Panc1 (cell line): ENCODE results near the gene NACC1. TPM values are rescaled to one million over a fixed set of nuclear protein-coding genes. Genes with fewer than 3 reads are reported as not detected.

Experiments
- ATAC-seq: fragments of 200-7000 bp; cut with Tn5 transposase; 2 replicates; pipeline ENCODE4 v1.9.1; 2020; ENCODE audit warnings: mild to moderate bottlenecking, moderate library complexity
- BruUV-seq: library from RNA; stranded (reverse); fragments of 400-500 nt; replicated peaks from 2 replicates; lab custom pipeline; 2021; lab: Mats Ljungman, UMichigan
- CTCF ChIA-PET: fragments of 300-600 bp; sonication (Branson Sonifier 250); formaldehyde crosslinking; loops from one replicate; lab custom pipeline; 2022; ENCODE audit warnings: antibody characterized with exemption; lab: Charles Lee
- POLR2A ChIA-PET: fragments of 300-600 bp; sonication (Branson Sonifier 250); formaldehyde crosslinking; loops from one replicate; lab custom pipeline; 2022; ENCODE audit warnings: antibody characterized with exemption; lab: Charles Lee
- DNase-seq: peaks from one replicate; pipeline ENCODE4 v3.0.0-alpha.2; 2010; ENCODE audit warnings: low read depth, low spot score
- H3K27ac ChIP-seq: 2 replicates; pipeline ENCODE4 v1.5.1; 2011; ENCODE audit warnings: mild to moderate bottlenecking, low read length, inconsistent platforms
- H3K27me3 ChIP-seq: fragments of 200-500 bp; sonication (Bioruptor generic); 2 replicates; pipeline ENCODE4 v1.6.0; 2014; ENCODE audit warnings: low read length, inconsistent platforms; ENCODE audit not compliant: control insufficient read depth, insufficient read depth
- H3K36me3 ChIP-seq: fragments of 200-500 bp; sonication (Bioruptor generic); 2 replicates; pipeline ENCODE4 v1.5.1; 2014; ENCODE audit warnings: inconsistent platforms, mild to moderate bottlenecking, low read length, moderate library complexity; ENCODE audit not compliant: control insufficient read depth, insufficient read depth
- H3K4me1 ChIP-seq: 2 replicates; pipeline ENCODE4 v1.5.1; 2011; ENCODE audit warnings: inconsistent platforms, mild to moderate bottlenecking, low read length, moderate library complexity; ENCODE audit not compliant: control insufficient read depth, insufficient read depth
- H3K4me3 ChIP-seq, 2 experiments: 2 replicates each; pipeline ENCODE4 v1.5.1; 2011 to 2012; ENCODE audit warnings: low read depth in 2 of 2, low read length in 2 of 2, mild to moderate bottlenecking in 2 of 2, inconsistent platforms in 1 of 2, moderate library complexity in 1 of 2
- H3K9me3 ChIP-seq: fragments of 200-500 bp; sonication (Bioruptor generic); 2 replicates; pipeline ENCODE4 v1.5.1; 2014; ENCODE audit warnings: low read depth, mild to moderate bottlenecking, inconsistent platforms, low read length, moderate library complexity; ENCODE audit not compliant: control insufficient read depth, insufficient read depth
- POLR2AphosphoS5 ChIP-seq: IDR thresholded peaks from 2 replicates; pipeline ENCODE4 v1.6.1; 2012; ENCODE audit warnings: mild to moderate bottlenecking, low read depth, low read length, moderate library complexity
- SIN3A ChIP-seq: IDR thresholded peaks from 2 replicates; pipeline ENCODE4 v1.6.1; 2012; ENCODE audit warnings: low read depth, mild to moderate bottlenecking, low read length, moderate library complexity, borderline replicate concordance; ENCODE audit not compliant: insufficient read depth
- TCF7L2 ChIP-seq: IDR thresholded peaks from 2 replicates; pipeline ENCODE4 v1.6.1; 2011; ENCODE audit warnings: mild to moderate bottlenecking, low read depth, low read length, inconsistent platforms
- in situ Hi-C: cut with HindIII; loops from 2 replicates; pipeline ENCODE4 v1.10.0; 2016; ENCODE audit warnings: low sequenced_read_pairs, low pct_unique_long_range_greater_than_20kb
- intact Hi-C: fragments of 100-400 bp; cut with micrococcal nuclease; formaldehyde crosslinking; loops from one replicate; pipeline ENCODE4 v1.10.0; 2022; ENCODE audit not compliant: unreplicated experiment
- total RNA-seq: library from RNA; stranded (reverse); gene quantifications from one replicate; pipeline ENCODE4 v1.2.1, GENCODE V29; 2021; ENCODE audit not compliant: unreplicated experiment
- TF ChIP-seq, protein P1 (sequence below): fragments of 450-650 bp; IDR thresholded peaks from 2 replicates; pipeline ENCODE4 v1.5.1; 2017; ENCODE audit warnings: mild to moderate bottlenecking
- TF ChIP-seq, protein P2 (sequence below), 2 experiments: IDR thresholded peaks; 2 replicates each; pipeline ENCODE4 v1.6.1; 2011 to 2012; ENCODE audit warnings: low read depth in 2 of 2, control low read depth in 1 of 2, low read length in 1 of 2, mild to moderate bottlenecking in 1 of 2, moderate library complexity in 1 of 2; ENCODE audit not compliant: insufficient read depth in 1 of 2

Gene NACC1
- total RNA-seq, 1 experiment from 2014 or later = 129 TPM

DNA sequence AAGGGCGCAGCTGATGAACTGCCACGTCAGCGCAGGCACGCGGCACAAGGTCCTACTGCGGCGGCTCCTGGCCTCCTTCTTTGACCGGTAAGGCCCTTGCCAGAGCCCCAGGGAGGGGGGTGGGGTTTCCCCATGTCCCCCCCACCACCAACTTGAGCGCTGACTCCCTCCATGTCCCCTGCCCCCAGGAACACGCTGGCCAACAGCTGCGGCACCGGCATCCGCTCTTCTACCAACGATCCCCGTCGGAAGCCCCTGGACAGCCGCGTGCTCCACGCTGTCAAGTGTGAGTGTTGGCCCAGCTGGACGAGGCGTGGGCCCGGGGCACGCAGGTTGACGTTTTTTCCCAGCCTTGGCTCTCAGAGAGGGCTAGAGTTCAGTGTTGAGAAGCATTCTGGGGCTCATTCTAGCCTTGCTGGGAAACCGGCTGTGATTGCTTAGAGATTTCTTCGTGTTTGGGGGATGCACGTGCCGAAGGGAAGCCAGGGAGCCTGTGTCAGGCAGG is 19.3 kb downstream of the NACC1 start:
- no peak overlapping the region for H3K27ac ChIP-seq
- H3K4me1 ChIP-seq = no peaks in the 10 kb centered on the region
- no peaks in the 10 kb centered on the region for H3K27me3 ChIP-seq
- H3K36me3 ChIP-seq = no peaks in the 10 kb centered on the region; the same call in 1 of the 2 replicates
- ATAC-seq = no peak
- TF ChIP-seq TCF7L2 (no peak), POLR2AphosphoS5 (no peak), SIN3A (no peak)
- TF ChIP-seq, protein P1, sequence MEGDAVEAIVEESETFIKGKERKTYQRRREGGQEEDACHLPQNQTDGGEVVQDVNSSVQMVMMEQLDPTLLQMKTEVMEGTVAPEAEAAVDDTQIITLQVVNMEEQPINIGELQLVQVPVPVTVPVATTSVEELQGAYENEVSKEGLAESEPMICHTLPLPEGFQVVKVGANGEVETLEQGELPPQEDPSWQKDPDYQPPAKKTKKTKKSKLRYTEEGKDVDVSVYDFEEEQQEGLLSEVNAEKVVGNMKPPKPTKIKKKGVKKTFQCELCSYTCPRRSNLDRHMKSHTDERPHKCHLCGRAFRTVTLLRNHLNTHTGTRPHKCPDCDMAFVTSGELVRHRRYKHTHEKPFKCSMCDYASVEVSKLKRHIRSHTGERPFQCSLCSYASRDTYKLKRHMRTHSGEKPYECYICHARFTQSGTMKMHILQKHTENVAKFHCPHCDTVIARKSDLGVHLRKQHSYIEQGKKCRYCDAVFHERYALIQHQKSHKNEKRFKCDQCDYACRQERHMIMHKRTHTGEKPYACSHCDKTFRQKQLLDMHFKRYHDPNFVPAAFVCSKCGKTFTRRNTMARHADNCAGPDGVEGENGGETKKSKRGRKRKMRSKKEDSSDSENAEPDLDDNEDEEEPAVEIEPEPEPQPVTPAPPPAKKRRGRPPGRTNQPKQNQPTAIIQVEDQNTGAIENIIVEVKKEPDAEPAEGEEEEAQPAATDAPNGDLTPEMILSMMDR = no peak
- TF ChIP-seq, protein P2, sequence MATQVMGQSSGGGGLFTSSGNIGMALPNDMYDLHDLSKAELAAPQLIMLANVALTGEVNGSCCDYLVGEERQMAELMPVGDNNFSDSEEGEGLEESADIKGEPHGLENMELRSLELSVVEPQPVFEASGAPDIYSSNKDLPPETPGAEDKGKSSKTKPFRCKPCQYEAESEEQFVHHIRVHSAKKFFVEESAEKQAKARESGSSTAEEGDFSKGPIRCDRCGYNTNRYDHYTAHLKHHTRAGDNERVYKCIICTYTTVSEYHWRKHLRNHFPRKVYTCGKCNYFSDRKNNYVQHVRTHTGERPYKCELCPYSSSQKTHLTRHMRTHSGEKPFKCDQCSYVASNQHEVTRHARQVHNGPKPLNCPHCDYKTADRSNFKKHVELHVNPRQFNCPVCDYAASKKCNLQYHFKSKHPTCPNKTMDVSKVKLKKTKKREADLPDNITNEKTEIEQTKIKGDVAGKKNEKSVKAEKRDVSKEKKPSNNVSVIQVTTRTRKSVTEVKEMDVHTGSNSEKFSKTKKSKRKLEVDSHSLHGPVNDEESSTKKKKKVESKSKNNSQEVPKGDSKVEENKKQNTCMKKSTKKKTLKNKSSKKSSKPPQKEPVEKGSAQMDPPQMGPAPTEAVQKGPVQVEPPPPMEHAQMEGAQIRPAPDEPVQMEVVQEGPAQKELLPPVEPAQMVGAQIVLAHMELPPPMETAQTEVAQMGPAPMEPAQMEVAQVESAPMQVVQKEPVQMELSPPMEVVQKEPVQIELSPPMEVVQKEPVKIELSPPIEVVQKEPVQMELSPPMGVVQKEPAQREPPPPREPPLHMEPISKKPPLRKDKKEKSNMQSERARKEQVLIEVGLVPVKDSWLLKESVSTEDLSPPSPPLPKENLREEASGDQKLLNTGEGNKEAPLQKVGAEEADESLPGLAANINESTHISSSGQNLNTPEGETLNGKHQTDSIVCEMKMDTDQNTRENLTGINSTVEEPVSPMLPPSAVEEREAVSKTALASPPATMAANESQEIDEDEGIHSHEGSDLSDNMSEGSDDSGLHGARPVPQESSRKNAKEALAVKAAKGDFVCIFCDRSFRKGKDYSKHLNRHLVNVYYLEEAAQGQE (IDR thresholded peaks at IDR 0.05; ENCODE audit: insufficient read depth in 1 of 2, low read depth in 2 of 2, low read length in 1 of 2) = no peak
- BruUV-seq = no TSS peak
- in situ Hi-C loops (no loop called here), intact Hi-C loops (no loop called here)
- no peaks in the 10 kb centered on the region for H3K9me3 ChIP-seq
- no peak overlapping the region for H3K4me3 ChIP-seq
- ChIA-PET CTCF (no interaction called here), POLR2A (no interaction called here)
- no peak for DNase-seq

DNA sequence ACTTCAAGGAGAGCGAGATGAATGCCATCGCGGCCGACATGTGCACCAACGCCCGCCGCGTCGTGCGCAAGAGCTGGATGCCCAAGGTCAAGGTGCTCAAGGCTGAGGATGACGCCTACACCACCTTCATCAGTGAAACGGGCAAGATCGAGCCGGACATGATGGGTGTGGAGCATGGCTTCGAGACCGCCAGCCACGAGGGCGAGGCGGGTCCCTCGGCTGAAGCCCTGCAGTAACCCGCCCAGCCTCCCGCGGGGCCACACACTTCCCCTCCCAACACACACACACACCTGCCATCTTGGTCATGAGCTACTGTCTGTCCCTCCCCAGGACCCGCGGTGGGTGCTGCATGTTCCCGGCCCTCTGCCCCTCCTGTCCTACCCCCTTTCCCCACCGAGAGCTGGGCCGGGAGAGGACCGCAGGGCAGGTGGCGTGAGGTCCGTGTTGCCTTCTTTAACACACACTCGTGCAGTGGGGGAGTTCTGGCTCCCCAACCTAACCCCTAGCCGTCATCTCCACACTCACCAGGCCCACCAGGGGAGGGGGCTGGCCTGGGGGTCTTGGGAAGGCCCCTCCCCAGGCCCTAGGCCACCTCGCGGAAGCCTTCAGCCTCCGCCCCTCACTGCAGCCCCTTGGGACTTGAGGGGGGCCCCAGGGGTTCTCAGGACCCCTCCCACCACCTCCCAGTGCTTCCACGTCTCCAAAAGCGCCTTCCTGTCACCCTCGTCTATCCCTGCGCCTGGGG is 20.3 kb downstream of the NACC1 start:
- H3K27me3 ChIP-seq = no peaks in the 10 kb centered on the region
- intact Hi-C loops (no loop called here), in situ Hi-C loops (no loop called here)
- ATAC-seq (no peak), DNase-seq (no peak)
- no peaks in the 10 kb centered on the region; the same call in 1 of the 2 replicates for H3K36me3 ChIP-seq
- ChIA-PET POLR2A (no interaction called here), CTCF (no interaction called here)
- H3K9me3 ChIP-seq = no peaks in the 10 kb centered on the region
- no peak for TF ChIP-seq TCF7L2
- TF ChIP-seq, protein P1 = no peak
- no peak for TF ChIP-seq SIN3A
- TSS peak; percentile 51 for BruUV-seq
- no peak overlapping the region for H3K4me3 ChIP-seq
- H3K27ac ChIP-seq = no peak overlapping the region
- H3K4me1 ChIP-seq = no peaks in the 10 kb centered on the region
